Mucosa of descending colon (tissue), 3 donors: ENCODE data around the gene ANTXR1. TPM values are rescaled to one million over a fixed set of nuclear protein-coding genes. Genes with fewer than 3 reads are reported as not detected.

Experiments used
- ATAC-seq: fragments of 200-7000 bp; cut with Tn5 transposase; one replicate; pipeline ENCODE4 v1.9.1; 2020; ENCODE audit warnings: mild to moderate bottlenecking, moderate library complexity
- DNase-seq, 3 donors: peaks; one replicate each; pipeline ENCODE4 v3.0.0-alpha.2; 2020
- H3K36me3 ChIP-seq: fragments of 200-600 bp; one replicate; pipeline ENCODE4 v1.8.0; 2021; ENCODE audit warnings: low read depth, mild to moderate bottlenecking
- H3K4me1 ChIP-seq: fragments of 200-600 bp; one replicate; pipeline ENCODE4 v1.8.0; 2021; ENCODE audit warnings: low read depth, mild to moderate bottlenecking
- H3K4me3 ChIP-seq: fragments of 200-600 bp; one replicate; pipeline ENCODE4 v1.8.0; 2021; ENCODE audit warnings: mild to moderate bottlenecking
- H3K9me3 ChIP-seq: fragments of 200-600 bp; one replicate; pipeline ENCODE4 v1.8.0; 2021; ENCODE audit warnings: mild to moderate bottlenecking
- CTCF ChIP-seq: fragments of 200-600 bp; IDR thresholded peaks from one replicate; pipeline ENCODE4 v1.8.0; 2022; ENCODE audit warnings: antibody characterized with exemption, mild to moderate bottlenecking
- intact Hi-C, 2 donors: fragments of 100-400 bp; cut with DNase I in 1 of 2; cut with micrococcal nuclease in 1 of 2; formaldehyde crosslinking; loops; one replicate each; pipeline versions ENCODE4 v1.11.0 to v1.11.1; 2022; cut with DNase I, micrococcal nuclease
- total RNA-seq, 3 donors: library from RNA; stranded (reverse); fragmentation: NEBNext Ultra II Directional in 2 of 3; extraction: Animal tissue kit (Norgen Biotek cat#: 25700) in 2 of 3; gene quantifications; one replicate each; pipeline versions ENCODE4 v1.2.1 to v1.2.4, GENCODE V29; 2021 to 2023
- donor health status: DM: no; HTN: no; CAD: no; lungs with moderate emphysema.
- donor health status: DM: no; HTN: no; CAD: no.
- donor health status: DM: no; HTN: yes; CAD: no.

The ANTXR1 gene
- total RNA-seq, 3 donors from 2014 or later, result 10.7 to 77.7 (median 18.6) TPM

GRCh38 chr2:69034845-69035244 is 21.9 kb downstream of the ANTXR1 start:
- no peak for ATAC-seq
- intact Hi-C loops, result no loop called here

GRCh38 chr2:69036926-69037325 is 23.9 kb downstream of the ANTXR1 start:
- intact Hi-C loops, result no loop called here
- no peaks in the 10 kb centered on the region for H3K36me3 ChIP-seq
- H3K4me3 ChIP-seq, result no peak overlapping the region
- no peaks in the 10 kb centered on the region for H3K9me3 ChIP-seq
- ATAC-seq (no peak), DNase-seq (no peak)
- TF ChIP-seq CTCF, result no peak
- H3K4me1 ChIP-seq, result no peaks in the 10 kb centered on the region

More at GRCh38 chr2:69034845-69035244, 21.9 kb downstream of the ANTXR1 start:
- no peak for TF ChIP-seq CTCF
- H3K36me3 ChIP-seq, result no peaks in the 10 kb centered on the region
- H3K4me1 ChIP-seq, result no peaks in the 10 kb centered on the region
- DNase-seq, result no peak
- no peak overlapping the region for H3K4me3 ChIP-seq
- H3K9me3 ChIP-seq, result no peaks in the 10 kb centered on the region

GRCh38 chr2:69041214-69041613 is 28.2 kb downstream of the ANTXR1 start:
- no peak for DNase-seq
- Histone ChIP-seq H3K36me3 (no peaks in the 10 kb centered on the region), H3K4me1 (no peaks in the 10 kb centered on the region), H3K9me3 (no peaks in the 10 kb centered on the region), H3K4me3 (no peak overlapping the region)
- intact Hi-C loops, result no loop called here
- no peak for TF ChIP-seq CTCF
- no peak for ATAC-seq

DNA sequence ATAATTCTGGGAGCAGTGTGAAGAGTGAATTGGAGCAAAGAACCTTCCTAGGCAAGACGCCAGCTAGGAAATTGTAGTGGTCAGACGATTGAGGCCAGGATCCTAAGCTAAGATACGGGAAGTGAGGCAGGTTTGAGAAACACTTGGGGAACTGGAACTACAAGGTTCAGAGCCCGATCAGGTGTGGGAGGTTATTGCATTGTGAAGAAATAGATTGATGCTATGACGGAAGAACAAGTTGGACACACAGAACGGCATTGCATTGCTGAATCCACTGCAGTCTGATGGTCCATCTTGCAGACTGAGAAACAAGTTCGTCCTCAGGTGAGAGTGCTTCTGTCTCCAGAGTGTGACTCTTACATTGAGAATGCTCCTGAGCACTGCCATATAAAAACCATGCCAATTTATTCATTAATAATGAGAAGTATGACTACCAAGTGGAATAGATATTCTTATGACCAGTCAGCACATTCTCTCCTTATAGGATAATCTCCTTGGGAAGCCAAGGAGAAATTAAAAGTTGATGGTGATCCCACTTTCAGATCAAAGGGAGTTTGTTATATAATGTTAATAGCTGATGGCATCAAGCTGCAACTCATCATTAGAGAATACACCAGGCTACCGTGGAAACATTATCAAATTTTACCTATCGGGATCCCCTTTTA is 30.9 kb downstream of the ANTXR1 start:
- H3K4me3 ChIP-seq, result no peak overlapping the region
- no peak for TF ChIP-seq CTCF
- H3K4me1 ChIP-seq, result no peaks in the 10 kb centered on the region
- DNase-seq, result no peak
- no peak for ATAC-seq
- H3K36me3 ChIP-seq, result no peaks in the 10 kb centered on the region
- no peaks in the 10 kb centered on the region for H3K9me3 ChIP-seq
- intact Hi-C loops, result no loop called here

GRCh38 chr2:69046221-69046662 is 33.3 kb downstream of the ANTXR1 start:
- H3K4me3 ChIP-seq, result no peak overlapping the region
- DNase-seq (no peak), ATAC-seq (no peak)
- H3K9me3 ChIP-seq, result no peaks in the 10 kb centered on the region
- H3K4me1 ChIP-seq, result no peaks in the 10 kb centered on the region
- intact Hi-C loops, result no loop called here
- no peaks in the 10 kb centered on the region for H3K36me3 ChIP-seq
- no peak for TF ChIP-seq CTCF
